Colonic mucosa (tissue), 4 donors: ENCODE data around the gene KAT6B. TPM values are rescaled to one million over a fixed set of nuclear protein-coding genes. Genes with fewer than 3 reads are reported as not detected.

ENCODE experiments used
- DNase-seq: peaks from one replicate; pipeline ENCODE4 v3.0.0-alpha.2; 2020
- H3K27ac ChIP-seq: fragments of 200-600 bp; one replicate; pipeline ENCODE4 v1.8.0; 2021
- H3K27me3 ChIP-seq: fragments of 200-600 bp; one replicate; pipeline ENCODE4 v1.8.0; 2021
- H3K36me3 ChIP-seq: fragments of 200-600 bp; one replicate; pipeline ENCODE4 v1.8.0; 2021
- H3K4me1 ChIP-seq: fragments of 200-600 bp; one replicate; pipeline ENCODE4 v1.8.0; 2021; ENCODE audit warnings: mild to moderate bottlenecking
- H3K4me3 ChIP-seq: fragments of 200-600 bp; one replicate; pipeline ENCODE4 v1.8.0; 2021
- H3K9ac ChIP-seq, 2 donors: one replicate each; pipeline ENCODE4 v1.7.0; 2013; ENCODE audit warnings: control low read depth in 2 of 2, low read depth in 2 of 2, low read length in 2 of 2
- H3K9me3 ChIP-seq: fragments of 200-600 bp; one replicate; pipeline ENCODE4 v1.8.0; 2021
- intact Hi-C: fragments of 100-400 bp; cut with DNase I; formaldehyde crosslinking; loops from one replicate; pipeline ENCODE4 v1.14.1; 2022
- total RNA-seq, 2 donors: library from RNA; stranded (reverse); fragmentation: NEBNext Ultra II Directional in 1 of 2; extraction: Animal tissue kit (Norgen Biotek cat#: 25700) in 1 of 2; gene quantifications; one replicate each; pipeline ENCODE4 v1.2.1, GENCODE V29; 2021
- TF ChIP-seq, protein P1 (sequence below): fragments of 200-600 bp; IDR thresholded peaks from one replicate; pipeline ENCODE4 v1.8.0; 2022; ENCODE audit warnings: antibody characterized with exemption, mild to moderate bottlenecking
- donor health status: healthy.
- donor health status: DM: no; HTN: no; CAD: no.
- donor health status: DM: no; HTN: no; CAD: no.

Gene KAT6B
- total RNA-seq, 2 donors from 2014 or later = 18.7 to 24.2 TPM

DNA sequence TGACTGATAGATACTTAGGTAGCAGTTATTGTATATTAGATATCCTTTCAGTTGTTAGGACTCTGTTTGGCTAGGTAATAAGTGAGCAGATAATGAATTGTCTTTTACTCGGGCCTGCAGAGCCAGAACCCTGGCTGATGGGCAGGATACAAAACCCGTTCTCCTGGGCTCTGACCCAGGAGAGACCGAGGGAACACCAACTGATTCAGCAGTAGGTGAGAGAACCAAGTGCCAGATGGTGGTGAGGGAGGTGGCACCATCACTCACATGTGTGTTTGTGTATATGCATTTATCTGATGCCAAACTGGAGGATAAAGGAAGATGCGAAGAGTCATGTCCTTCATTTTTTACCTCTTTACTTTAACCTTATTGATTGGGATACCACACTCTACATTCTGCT is 169.4 kb downstream of the KAT6B start:
- no peaks in the 10 kb centered on the region for H3K4me1 ChIP-seq
- no peak overlapping the region for H3K4me3 ChIP-seq
- no peaks in the 10 kb centered on the region for H3K36me3 ChIP-seq
- H3K27ac ChIP-seq = no peak overlapping the region
- DNase-seq = no peak
- no peaks in the 10 kb centered on the region for H3K27me3 ChIP-seq
- H3K9me3 ChIP-seq = no peaks in the 10 kb centered on the region
- TF ChIP-seq, protein P1, sequence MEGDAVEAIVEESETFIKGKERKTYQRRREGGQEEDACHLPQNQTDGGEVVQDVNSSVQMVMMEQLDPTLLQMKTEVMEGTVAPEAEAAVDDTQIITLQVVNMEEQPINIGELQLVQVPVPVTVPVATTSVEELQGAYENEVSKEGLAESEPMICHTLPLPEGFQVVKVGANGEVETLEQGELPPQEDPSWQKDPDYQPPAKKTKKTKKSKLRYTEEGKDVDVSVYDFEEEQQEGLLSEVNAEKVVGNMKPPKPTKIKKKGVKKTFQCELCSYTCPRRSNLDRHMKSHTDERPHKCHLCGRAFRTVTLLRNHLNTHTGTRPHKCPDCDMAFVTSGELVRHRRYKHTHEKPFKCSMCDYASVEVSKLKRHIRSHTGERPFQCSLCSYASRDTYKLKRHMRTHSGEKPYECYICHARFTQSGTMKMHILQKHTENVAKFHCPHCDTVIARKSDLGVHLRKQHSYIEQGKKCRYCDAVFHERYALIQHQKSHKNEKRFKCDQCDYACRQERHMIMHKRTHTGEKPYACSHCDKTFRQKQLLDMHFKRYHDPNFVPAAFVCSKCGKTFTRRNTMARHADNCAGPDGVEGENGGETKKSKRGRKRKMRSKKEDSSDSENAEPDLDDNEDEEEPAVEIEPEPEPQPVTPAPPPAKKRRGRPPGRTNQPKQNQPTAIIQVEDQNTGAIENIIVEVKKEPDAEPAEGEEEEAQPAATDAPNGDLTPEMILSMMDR = no peak
- no peak overlapping the region for H3K9ac ChIP-seq
- intact Hi-C loops = no loop called here

DNA sequence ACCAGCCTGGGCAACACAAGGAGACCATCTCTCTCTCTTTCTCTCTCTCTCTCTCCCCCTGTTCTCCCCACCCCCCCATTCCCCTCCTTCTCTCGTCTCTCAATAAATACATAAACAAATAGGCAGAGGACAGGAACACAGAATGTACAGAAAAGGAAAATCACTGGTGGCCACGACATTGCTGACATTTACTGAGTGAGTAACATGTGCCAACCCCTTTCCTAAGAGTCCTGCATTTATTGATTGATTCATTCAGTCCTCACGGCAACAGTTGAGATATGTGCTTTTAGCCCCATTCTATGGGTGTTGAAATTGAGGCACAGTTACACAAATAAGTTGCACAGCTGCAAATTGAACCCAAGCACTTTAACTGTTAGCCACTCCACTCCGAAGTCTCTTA is 170.8 kb downstream of the KAT6B start:
- Histone ChIP-seq H3K9me3 (no peaks in the 10 kb centered on the region), H3K4me3 (no peak overlapping the region), H3K36me3 (no peaks in the 10 kb centered on the region), H3K4me1 (no peaks in the 10 kb centered on the region), H3K9ac (no peak overlapping the region), H3K27ac (no peak overlapping the region), H3K27me3 (no peaks in the 10 kb centered on the region)
- TF ChIP-seq, protein P1 = no peak
- DNase-seq = no peak
- intact Hi-C loops = no loop called here

DNA sequence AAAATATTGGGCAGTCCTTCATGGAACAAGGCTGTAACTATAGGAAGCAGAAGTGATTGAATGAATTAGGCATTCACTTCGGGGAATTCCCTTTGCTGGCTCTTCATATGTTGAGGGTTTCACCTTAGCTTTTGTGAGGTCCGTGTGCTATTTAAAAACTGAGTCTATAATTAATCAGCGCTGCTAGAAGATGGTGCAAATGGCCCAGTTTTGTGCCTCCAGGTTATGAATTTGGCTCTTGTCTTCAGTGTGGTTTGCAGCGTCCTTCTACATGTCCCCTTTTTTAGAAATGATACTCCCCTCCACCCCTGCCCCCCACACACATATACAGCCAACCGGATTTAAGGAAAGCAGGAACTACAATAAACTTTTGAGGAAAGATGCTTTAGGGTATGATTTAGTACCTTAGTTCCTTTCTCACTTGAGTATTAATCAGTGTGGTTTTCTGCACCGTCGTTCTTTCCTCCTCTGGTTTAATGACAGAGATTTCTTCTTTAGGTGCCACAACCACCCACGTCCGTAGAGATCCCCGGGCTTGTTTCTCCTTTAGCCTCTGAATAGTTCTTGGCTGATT is 174.4 kb downstream of the KAT6B start:
- H3K27ac ChIP-seq = no peak overlapping the region
- H3K9ac ChIP-seq = no peak overlapping the region
- TF ChIP-seq, protein P1 = no peak
- DNase-seq = no peak
- H3K36me3 ChIP-seq = no peaks in the 10 kb centered on the region
- intact Hi-C loops = no loop called here
- H3K9me3 ChIP-seq = no peaks in the 10 kb centered on the region
- no peak overlapping the region for H3K4me3 ChIP-seq
- no peaks in the 10 kb centered on the region for H3K4me1 ChIP-seq
- no peaks in the 10 kb centered on the region for H3K27me3 ChIP-seq

DNA sequence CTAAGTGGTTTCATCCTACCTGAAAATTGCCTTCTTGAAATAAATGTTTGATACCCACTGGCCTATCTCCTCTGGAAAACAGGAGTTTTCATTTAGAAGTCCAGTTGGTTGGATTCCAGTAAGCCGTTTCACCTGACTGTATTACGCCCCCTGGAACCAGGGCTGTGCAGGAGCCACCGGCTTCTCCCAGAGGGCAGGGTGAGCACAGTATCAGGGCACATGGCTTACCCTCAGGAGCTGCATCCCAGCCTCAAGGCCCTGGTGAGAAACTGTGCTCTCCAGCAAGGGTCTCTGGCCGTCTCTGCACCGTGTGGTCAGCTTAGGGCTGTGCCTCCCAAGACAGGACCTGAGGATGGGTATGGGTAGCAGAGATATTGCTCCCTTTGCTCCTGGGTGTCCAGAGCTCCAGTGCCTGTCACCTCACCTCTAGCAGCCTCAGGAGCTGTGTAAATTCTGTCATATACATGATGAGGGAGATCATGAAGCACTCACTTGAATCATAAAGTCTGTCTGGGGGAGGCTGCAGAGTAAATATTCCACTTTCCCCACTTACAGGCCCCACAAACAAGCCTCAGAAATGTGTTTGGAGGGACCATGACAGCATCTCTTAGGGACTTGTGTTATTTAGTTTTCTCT is 175.4 kb downstream of the KAT6B start:
- Histone ChIP-seq H3K27me3 (no peaks in the 10 kb centered on the region), H3K9ac (no peak overlapping the region), H3K4me1 (no peaks in the 10 kb centered on the region), H3K4me3 (no peak overlapping the region), H3K36me3 (no peaks in the 10 kb centered on the region), H3K9me3 (no peaks in the 10 kb centered on the region), H3K27ac (no peak overlapping the region)
- TF ChIP-seq, protein P1 = no peak
- DNase-seq = no peak
- intact Hi-C loops = no loop called here

DNA sequence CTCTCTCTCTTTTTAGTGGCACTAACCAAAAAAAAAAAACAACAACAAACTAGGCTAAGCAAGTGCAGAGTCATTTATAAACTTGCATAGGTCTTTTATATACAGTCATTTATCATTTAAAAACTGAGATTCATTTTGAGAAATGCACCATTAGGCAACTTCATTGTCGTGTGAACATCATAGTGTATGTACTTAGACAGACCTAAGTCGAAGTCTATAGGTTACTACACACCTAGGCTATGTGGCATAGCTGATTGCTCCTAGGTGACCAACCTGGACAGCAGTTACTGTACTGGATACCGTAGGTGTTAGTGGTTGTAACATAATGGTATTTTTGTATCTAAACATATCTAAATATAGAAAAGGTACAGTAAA is 175.9 kb downstream of the KAT6B start:
- H3K27me3 ChIP-seq = no peaks in the 10 kb centered on the region
- no peak overlapping the region for H3K9ac ChIP-seq
- H3K27ac ChIP-seq = no peak overlapping the region
- no peak overlapping the region for H3K4me3 ChIP-seq
- H3K4me1 ChIP-seq = no peaks in the 10 kb centered on the region
- no peaks in the 10 kb centered on the region for H3K36me3 ChIP-seq
- no peaks in the 10 kb centered on the region for H3K9me3 ChIP-seq
- intact Hi-C loops = no loop called here
- DNase-seq = no peak
- TF ChIP-seq, protein P1 = no peak
